GM18867 (cell line): ENCODE data around the gene SCML1.

ENCODE experiments used
- ATAC-seq: cut with Tn5 transposase; IDR thresholded peaks from one replicate; pipeline ENCODE4 v1.9.1; 2021; ENCODE audit warnings: mild to moderate bottlenecking, moderate library complexity; ENCODE audit not compliant: unreplicated experiment

Gene SCML1, protein sequence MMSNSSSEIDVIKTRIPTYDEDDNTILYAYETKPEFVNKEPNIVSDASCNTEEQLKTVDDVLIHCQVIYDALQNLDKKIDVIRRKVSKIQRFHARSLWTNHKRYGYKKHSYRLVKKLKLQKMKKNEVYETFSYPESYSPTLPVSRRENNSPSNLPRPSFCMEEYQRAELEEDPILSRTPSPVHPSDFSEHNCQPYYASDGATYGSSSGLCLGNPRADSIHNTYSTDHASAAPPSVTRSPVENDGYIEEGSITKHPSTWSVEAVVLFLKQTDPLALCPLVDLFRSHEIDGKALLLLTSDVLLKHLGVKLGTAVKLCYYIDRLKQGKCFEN

DNA sequence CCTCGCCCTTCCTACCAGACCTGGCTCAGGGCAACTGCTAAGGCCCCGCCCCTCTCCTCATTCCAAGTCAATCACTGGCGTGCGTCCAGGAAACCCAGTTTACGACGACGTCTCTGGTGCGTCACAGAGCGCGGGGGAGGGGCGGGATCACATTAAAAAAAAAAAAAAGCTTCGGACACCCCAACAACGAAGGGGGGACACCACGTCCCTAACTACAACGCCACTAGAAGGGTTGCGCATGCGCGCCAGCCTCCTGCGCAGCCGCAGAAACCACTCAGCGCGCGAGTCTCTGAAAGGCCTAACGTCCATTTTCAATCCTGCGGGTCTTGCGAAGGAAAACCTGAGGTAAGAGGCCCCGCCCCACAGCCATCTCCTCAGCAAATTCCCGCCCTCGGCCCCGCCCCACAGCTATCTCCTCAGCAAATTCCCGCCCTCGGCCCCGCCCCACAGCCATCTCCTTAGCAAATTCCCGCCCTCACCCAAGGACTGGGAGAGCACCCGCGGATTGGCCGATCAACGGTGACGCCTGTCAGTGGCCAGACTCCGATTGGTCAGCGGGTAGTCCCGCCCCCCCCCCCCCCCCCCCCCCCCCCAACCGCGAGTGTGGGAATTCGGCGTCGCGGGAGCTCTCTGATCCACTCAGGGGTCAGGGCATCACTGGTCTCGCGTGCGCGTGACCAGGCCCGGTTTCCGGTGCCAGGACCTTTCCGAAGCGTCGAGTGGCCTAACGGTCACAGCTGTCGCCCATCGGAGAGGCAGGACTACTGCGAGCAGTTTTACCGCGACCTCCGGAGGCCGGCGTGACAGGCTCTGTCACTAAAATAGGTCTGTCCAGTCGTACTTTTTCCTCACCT lies at the start of gene SCML1:
TSS of gene SCML1 (plus strand) at position 638 of the 854 bp plus-strand sequence. CDS start 6,694 bp downstream, outside the sequence.
- no peak for ATAC-seq

DNA sequence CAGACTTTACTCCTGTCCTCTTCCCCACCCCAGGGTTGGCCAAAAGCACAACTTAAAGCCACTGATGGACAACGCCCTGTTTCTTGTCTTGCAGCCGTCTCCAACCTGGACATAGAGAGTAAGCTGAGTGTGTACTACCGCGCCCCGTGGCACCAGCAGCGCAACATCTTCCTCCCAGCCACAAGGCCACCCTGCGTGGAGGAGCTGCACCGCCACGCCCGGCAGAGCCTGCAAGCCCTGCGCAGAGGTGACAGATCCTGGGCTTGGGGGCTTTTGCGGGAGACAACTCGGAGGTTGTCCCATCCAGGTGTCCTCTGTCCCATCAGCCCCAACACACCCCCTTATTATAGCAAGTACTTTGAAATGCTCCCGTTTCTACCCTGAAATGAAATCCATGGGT lies 49.6 kb upstream of the SCML1 start:
- ATAC-seq = no peak

DNA sequence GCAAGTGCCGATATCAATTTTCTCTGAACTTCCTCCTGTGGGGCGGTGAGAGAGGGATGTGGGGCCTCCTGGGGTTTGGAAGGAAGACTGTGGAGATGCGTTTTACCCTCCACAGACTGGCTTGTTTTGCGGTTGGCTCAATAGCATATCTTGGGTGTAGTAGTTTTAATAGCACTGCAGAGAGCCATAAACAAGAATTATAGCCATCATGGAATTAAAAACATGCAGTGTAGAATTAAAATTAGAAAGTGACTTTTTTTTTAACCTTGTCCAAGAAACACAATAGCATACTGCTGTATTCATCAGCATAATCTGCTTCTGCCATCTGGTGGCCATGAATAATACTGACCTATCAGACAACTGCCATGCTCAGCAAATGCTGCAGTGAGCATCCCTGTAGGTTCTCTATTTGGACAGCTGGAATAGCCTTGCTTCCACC lies 47.3 kb upstream of the SCML1 start:
- peak; percentile 73 for ATAC-seq

DNA sequence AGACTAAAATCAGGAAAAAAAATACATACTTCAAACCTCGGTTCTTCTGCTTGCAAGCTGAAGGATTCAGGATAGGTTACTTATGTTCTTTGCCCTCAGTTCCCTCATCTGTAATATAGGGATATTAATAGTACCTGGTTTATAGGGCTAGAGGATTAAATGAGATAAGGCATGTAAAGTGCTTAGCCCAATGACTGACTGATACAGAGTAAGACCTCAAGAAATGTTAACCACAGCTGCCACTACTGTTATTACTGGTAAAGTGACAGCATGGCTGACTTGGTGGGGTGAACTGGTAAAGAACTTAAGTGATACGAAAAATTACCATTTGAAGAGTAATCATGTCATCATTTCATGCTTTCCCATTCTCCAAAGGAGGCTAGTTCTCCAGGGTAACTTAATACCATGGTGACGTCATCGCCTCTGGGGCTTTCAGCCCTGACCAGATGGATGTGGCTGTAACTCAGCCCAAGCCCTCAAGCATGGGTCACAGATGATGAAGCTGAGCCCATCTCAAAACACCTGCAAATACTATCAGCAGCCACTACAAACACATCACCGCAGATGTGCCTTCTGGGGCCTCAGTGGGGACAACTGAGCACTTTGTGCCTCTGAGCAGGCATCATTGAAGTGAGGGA lies 44.5 kb upstream of the SCML1 start:
- ATAC-seq = peak; percentile 78

DNA sequence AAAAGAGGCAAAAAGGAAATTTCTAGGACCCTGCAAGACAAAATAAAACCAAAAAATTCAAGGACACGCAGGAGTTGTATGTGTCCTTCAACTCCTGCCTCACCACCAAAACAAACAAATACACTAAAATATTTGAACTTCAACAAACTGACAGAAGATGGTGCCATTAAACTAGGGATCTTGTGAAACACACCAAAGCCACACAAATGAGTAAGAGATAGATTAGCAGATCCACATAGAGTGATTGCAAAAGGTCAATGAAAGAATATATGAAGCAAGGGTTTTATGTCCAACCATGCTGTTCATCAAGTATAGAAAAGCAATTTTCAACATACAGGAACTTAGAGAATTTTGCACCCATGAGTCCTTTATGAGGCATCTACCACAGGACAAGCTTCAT lies 40.1 kb upstream of the SCML1 start:
- no peak for ATAC-seq

DNA sequence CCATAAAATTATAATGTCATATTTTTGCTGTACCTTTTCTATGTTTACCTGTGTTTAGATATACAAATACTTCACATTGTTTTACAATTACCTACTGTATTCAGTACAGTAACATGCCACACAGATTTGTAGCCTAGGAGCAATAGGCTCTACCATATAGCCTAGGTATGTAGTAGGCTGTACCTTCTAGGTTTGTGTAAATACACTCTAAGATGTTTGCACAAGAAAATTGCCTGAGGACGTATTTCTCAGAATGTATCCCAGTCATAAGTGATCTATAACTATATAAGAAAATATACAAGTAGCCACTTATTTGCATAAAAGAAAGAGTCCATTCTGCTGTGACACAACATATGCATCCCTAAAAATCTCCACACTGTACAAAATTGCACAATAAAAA lies 36.3 kb upstream of the SCML1 start:
- no peak for ATAC-seq

DNA sequence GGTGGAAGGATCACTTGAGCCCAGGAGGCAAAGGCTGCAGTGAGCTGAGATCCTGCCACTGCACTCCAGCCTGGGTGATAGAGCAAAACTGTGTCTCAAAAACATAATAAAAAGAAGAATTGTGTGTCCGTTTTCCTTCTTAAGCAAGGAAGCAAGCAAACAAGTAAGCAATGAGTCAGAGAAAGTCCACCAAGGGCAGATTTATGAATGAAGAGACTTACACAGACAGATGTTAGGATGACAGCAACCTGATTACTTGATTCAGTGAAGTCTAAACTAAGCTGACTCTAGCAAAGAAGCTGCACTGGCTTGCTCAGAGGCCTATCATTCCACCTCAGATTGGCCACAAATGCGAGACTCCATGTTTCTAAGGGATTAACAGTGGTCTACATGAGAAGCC lies 34.1 kb upstream of the SCML1 start:
- no peak for ATAC-seq

DNA sequence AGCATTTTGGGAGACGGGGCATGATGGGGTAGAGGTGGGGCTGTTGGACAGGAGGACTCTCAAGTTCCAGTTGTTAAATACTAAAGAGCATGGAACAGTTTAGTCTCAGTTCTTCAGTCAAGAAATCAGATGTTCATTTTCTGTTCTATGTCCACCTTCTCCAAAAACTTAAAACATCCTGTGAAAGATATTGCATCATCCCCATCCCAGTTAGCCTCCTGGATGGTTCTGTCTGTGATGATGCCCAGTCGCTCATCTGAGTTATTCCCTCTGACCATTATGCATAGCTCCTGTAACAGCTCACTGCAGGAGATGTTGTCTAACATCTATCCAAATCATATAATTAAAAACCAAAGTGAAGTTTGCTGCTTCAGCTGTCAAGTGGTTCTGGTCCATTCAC lies 32.1 kb upstream of the SCML1 start:
- ATAC-seq = no peak

DNA sequence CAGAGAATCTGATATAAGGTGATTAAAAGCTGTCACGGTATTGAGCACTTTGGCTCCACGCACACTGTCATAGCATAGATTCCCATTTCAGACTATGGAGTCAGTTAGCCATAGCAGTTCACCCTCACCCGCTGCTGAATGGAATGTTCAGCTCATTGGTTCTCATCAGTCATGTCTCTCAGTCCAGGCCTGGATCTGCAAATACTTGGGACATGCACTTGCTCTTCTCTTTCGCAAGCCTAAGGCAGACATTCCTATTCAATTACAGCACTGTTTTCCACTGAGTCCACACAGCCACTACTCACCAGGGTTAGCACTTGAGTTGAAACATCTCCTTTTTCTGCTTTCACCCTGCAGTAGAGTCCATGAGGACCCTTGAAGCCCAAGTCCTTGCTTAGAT lies 30.6 kb upstream of the SCML1 start:
- no peak for ATAC-seq

DNA sequence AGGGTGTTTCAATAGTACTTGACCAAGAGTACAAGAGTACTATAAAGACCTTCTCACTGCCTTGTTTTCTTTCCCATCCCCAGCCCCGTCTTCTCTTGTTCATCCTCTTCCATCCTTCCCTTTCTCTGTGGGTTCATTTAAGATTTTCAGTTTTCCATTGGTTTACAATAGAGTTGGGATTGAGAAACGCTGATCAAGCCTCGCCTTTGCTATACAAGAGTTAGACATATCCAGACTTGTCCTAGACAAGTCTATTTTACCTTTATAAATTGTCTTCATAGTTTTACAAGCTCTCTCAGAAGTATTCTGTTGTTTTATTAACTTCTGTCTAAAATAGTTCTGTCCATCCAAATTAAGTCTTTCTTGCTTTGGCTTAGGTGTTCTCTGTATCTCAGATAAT lies 29.6 kb upstream of the SCML1 start:
- ATAC-seq = no peak

DNA sequence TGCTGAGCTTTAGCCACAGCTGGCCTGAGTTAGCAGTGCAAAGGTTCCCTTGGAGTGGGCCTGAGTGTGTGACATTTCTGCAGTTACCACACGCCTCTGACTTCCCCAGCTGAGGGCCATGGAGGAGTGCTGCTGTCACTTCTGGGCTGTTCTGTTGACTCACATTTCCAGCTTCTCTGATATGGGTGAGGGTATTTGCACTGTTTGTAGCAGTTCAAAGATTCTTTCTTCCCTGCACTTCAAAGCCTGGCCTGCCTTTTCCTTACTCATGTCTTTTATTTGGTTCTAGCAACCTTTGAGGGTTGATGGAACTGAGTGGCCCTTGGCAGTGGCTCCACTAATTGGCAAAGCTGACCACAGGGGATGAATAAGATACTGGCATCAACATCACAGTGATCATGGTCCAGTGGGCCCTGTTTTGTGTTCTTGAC lies 26.4 kb upstream of the SCML1 start:
- no peak for ATAC-seq

DNA sequence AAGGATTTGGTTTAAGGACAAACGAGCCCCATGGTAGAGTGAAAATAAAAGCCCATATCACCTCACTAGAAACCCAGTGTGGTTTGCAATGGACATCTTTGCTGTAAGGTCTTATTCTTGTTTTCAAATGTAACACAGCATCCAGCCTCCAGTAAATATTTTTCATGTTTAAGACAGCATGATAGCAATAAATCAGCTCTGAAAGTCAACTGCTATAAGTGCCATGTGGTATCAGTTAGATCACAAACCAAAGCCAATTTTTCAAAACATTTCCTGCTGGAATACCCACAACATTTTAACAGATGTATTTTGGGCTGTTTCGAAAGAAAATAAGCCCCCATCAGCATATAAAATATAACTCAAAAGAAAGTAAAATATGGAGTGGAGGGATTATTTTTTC lies 24.0 kb upstream of the SCML1 start:
- no peak for ATAC-seq

DNA sequence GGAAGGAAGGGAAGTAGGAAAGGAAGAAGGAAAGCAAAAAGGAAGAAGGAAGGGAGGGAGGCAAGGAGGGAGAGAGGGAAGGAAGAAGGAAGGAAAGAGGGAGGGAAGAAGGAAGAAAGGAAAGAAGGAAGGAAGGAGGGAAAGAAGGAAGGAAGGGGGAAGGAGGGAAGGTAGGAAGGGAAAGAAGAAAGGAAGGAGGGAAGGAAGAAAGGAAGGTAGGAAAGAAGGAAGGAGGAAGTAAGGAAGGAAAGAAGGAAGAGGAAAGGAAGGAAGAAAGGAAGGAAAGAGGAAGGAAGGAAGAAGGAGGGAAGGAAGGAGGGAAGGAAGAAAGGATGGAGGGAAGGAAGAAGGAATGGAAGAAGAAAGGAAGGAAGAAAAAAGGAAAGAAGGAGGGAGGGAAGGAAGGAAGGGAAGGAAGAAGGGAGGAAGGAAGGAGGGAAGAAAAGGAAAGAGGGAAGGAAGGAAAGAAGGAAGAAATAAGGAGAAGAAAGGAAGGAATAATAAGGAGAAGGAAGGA lies 18.6 kb upstream of the SCML1 start:
- no peak for ATAC-seq

DNA sequence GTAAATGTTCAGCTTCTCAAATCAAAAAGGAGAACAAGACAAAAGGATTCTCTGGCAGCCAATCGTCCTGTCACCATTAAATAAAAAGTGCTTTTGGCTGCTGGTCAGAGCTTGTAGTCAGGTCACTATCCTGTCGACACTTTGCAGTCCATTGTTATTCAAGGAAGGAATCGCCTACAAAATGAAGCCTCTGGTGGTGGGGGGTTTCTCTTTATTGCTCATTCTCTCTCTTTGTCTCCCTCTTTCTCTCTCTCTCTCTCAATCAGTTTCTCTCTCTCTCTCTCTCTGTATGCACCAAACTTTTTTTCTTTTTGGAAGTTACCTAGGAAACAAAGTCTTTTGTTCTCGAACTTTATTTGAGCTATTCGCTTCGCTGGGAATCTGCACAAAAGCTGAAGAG lies 17.6 kb upstream of the SCML1 start:
- ATAC-seq = no peak

DNA sequence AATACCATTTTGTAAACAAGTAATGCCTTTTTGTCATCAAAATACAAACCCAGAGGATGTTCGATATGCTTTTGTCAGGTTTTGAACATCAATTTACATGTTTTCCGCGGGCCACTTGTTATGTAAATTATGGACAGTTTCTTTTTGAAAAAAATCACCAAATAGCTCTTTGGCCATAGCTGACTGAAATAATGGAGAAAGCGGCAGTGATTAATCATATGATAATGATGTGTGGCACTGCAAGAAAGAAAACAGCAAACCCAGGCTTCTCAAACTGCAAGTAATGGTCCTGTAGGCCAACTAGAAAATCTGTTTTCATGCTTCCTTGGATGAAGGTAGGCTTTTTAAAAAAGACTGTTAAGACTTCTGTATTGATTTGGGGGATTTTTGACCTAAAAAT lies 15.6 kb upstream of the SCML1 start:
- no peak for ATAC-seq

DNA sequence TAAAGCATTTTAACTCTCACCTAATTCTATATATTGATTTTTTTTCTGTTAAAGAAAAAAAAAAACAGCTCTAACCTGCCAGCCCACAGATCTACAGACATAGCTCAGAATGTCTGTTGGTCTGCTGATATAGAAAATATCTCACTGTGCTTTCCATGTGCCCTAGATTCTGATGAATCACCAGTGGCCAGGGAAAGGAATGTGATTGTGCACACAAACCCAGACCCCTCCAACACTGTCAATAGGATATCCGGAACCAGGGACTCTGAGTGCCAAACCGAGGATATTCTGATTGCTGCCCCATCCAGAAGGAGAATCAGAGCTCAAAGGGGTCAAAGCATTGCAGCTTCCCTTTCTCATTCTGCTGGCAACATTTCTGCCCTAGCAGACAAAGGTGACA lies 12.1 kb upstream of the SCML1 start:
- ATAC-seq = no peak

DNA sequence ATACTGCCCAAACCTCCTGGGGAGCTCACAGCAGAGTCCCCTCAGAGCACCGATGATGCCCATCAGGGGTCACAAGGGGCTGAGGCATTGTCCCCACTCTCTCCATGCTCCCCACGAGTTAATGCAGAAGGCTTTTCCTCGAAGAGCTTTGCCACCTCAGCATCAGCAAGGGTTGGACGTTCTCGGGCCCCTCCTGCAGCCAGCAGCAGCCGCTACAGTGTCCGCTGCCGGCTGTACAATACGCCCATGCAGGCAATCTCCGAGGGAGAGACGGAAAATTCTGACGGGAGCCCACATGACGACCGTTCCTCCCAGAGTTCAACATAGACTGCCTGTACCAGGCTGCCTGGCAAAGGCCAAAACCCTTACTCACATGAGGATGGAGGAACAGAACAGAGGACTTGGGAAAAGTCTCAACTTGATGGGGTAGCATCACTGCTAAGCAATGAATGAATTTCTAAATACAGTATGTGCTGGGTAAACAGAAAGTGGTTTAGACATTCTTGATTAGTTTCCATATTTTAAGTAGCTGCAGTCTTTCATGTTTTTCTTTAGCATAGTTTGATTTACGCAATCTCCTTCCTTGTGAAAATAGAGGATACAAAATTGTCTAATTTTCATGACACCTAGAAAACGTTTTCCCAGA lies 5.0 kb upstream of the SCML1 start:
- ATAC-seq = no peak

DNA sequence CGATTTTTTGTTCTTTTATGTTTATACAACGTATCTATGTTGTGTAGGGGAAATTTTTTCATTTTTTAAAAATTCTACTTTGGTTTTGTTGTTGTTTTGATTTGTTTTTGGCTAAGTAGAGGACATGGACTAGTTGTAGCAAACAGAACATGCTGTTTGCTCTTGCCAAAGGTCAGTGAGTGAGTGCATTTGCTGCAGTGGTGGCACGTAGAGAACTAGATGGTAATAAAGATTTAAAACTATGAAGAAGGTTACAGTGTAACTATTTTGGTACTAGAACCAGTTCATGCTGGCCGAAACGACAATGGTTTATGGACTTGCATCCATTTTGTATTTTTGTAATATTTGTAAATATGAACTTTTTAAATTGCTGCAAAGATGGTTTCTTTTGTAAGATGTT lies 1.9 kb upstream of the SCML1 start:
- ATAC-seq = no peak

DNA sequence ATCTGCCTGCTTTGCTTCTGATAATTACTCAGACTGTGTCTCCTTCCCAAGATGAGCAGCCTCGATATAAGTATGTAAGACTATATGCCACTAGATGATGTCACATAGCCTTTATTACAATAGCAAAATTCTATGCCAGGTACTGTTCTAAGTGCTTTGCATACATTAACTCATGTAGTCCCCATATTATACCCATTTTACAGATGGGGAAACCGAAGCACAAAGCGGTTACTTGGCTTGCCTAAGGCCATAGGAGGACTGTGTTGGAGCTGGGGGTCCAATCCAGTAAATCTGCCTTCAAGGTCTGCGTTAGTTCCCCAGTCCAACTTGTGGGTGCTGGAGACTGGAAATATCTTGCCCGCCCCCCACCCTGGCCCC lies 826 bp upstream of the SCML1 start:
- no peak for ATAC-seq

DNA sequence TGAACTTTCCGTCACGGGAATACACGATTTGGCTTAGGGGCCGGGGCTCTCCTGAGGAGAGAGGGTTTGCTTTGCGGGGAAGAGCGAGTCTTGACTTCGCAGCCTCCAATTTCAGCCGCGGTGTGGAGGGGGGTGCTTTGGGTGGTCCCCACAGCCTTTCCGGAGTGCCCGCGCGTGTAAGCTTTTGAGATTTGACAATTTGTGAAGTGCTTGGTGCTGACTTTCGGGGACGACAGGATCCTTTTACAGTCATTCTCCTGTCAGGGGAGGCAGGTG lies 355 bp downstream of the SCML1 start:
- ATAC-seq = no peak

DNA sequence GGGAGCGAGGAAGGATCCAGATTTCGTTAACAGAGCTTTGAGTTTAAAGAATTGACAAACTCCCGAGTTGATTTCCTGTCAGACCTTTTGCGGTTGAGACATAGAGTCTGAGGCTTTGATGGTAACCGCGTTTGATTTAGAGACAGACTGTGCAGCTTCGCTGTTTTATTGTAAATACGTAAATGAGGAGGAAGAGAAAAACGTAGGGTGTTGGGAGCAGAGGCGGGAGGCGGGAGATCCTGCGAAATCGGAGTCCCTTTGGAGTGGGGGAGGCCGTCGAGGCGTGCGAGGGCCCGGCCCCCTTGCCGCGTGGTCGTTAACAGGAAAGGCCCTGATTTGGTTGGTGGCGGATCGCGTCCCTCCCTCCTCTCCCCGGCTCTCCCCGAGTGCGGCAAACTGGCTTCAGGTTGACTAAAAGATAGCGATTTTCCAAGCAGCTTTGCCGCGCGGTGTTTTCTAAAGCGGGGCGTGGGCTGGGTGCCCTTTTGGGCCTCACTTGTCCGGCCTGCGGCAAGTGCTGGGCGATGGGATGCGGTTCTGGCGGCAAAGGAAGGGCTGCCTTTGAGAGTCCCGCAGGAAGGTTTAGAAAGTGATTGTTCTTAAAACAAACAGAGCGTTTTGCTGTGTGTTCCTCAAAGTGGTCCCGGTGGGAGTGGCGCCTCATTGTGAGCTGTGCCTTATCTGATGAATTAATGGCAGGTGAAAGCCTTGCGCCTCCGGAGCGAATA lies 857 bp downstream of the SCML1 start:
- ATAC-seq = no peak
